Measurements from ENCODE around the gene DUOX2.
A peak's percentile ranks its signal among the peaks of the same experiment; 100 is the strongest.

Gene DUOX2

GRCh38 chr15:45114076-45114750 is at the start of gene DUOX2, which contains the start of gene DUOXA2:
Gene DUOX2, minus strand, starts transcription at chr15:45114172. Its CDS starts 761 bp downstream, at chr15:45113411.
Gene DUOXA2, plus strand, starts transcription at chr15:45114326. Its CDS starts 280 bp downstream, at chr15:45114606.
- no peak for DNase-seq

DNA sequence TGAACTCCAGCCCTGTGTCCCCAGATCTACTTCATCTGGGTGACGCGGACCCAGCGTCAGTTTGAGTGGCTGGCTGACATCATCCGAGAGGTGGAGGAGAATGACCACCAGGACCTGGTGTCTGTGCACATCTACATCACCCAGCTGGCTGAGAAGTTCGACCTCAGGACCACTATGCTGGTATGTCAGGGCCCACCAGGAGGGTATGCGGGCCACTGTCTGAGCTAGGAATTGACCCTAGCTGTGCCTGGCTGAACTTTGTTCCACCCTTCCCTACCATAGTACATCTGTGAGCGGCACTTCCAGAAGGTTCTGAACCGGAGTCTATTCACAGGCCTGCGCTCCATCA is 49.5 kb upstream of the DUOX2 start:
- no peak for DNase-seq

DNA sequence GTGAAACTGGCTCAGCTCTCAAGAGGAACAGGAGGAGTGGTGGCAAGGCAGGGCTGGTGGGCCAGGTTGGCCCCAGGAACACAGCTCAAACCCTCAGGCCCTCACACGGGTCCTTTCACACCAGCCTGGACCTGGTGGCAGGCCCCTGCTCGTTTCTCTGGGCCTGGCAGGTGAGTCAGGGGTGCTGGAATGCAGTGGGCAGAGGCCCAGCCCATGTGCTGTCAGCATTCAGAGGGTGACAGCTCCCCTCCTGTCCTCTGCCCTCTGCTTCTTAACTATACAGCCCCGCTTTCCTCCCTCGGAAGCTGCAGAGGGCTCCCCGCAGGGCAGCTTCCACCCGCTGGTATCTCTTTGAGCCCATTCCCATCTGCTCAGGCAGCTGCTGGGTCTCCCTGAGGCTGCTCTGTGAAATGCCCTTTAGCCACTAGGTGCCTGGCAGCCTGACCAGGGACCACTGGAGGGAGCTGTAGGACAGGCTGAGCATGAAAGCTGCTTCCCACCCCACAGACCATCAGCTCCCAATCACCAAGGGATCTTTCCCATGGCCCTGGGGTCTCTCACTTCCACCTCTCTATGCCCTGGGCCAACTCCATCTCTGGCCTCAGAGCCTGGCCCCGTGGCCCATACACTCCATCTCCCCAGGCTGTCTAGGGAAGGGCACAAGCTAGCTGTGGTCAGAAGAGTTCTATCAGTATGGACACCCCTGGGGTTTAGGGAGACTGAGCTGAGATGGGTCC is 49.0 kb upstream of the DUOX2 start:
- DNase-seq: peak; percentile 80

- DNase-seq: no peak
Observed at GRCh38 chr15:45161666-45162065, 47.7 kb upstream of the DUOX2 start.

DNA sequence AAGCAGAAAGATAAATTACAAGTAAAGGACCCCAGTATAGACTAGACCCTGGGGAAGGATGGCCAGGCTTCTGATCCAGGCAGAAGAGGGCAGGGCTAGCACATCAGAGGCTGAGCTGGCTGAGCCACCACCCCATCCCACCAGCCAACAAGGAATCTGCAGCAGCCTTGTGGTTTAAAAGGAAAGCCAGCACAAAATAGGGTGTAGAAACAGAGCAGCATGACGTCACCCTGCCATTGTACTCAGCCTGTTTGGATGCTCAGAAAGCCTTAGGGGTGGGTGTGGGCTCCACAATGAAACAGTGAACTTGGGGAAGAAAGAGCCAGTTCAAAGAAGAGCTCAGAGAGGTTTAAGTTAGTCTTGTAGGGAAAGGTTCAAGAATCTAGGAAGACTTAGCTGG is 44.0 kb upstream of the DUOX2 start:
- DNase-seq: peak; percentile 9

DNA sequence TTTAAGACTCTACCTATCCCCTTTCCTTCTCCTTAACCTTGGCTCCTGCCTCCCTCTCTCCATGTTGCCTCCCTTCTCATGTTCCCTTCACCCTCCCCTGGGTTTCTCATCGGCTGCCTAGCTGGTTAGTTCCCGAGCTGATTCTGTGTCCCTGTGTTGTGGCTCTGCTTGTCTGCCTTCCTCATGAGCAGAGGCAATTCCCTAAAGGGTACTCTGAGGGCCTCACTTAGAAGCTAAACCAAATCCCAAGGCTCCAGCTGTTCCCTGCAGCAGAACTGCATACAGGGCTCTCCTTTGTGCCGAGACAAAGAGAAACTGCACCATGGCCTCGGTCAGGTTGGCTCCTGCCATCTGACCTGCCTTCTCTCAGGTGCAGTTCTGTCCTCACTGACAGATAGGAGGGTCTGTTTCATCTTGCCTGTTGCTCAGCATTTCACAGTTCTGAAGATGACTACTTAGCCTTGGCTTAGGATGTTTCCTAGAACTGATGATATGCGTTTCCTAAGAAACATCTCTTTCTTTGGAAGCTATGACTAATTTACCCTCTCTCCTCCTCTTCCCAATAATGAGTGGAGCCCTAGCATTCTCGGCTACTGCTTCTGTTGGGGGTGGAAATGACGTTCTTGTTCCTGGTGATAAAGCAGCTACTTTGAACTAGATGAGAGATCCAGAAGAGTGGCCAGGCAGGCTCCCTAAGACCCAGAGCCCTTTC is 42.9 kb upstream of the DUOX2 start:
- no peak for DNase-seq

DNA sequence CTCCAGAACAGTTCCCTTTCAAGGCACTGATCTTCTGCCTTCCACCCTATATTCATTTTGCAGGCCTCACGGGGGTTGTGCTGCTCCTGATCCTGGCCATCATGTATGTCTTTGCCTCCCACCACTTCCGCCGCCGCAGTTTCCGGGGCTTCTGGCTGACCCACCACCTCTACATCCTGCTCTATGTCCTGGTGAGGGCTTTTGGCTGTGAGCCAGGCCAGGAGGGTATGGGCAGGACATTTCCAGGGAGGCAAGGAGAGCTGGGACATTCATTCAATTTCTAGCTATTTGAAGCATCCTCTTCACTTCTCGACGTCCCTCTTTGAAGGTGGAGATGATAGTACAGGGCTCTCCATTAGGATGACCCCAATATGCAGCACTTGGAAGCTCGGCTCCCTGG is 41.8 kb upstream of the DUOX2 start:
- no peak for DNase-seq

DNA sequence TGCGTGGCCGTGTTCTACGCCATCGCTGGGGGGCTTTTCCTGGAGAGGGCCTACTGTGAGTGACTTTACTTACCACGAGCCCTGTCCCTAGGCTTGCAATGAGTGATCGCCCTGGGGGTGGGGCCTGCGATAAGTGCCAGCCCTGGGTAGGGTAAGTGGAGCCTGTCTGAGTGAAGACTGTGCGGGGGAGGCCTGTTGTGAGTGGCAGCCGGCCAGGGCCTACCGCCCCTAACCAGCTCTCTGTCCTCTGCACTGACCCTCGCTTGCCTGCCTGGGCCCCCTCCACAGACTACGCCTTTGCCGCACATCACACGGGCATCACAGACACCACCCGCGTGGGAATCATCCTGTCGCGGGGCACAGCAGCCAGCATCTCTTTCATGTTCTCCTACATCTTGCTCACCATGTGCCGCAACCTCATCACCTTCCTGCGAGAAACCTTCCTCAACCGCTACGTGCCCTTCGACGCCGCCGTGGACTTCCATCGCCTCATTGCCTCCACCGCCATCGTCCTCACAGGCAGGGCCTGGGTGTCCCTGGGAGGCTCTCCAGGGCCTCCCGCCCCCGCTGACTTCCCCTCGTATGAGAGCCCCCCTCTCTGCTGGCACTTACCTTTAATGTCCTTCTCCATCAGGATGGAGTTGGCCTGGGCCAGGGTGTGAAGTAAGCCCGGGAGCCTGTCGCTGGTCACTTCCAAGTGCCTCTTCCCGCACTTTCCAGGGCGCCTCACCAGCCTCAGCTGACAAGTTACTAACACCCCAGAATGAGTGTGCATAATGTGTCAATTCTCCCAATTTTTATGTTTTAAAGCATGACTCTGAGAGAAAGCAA is 38.2 kb upstream of the DUOX2 start:
- DNase-seq: no peak

DNA sequence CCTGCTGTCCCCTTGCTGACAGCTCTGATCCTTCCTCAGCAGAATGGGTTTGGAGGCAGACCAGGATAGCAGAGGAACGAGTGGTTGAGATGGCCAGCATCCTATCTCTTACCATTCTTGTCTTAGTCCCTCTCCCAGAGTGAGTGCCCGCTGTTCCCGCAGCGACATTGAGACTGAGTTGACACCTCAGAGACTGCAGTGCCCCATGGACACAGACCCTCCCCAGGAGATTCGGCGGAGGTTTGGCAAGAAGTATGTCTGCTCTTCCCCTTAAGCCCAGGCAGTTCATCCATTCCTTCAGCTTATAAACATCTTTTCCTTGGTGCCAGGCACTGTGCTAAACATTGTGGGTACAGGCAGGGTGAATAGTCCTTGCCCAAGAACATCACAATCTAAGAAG is 37.0 kb upstream of the DUOX2 start:
- DNase-seq: no peak

DNA sequence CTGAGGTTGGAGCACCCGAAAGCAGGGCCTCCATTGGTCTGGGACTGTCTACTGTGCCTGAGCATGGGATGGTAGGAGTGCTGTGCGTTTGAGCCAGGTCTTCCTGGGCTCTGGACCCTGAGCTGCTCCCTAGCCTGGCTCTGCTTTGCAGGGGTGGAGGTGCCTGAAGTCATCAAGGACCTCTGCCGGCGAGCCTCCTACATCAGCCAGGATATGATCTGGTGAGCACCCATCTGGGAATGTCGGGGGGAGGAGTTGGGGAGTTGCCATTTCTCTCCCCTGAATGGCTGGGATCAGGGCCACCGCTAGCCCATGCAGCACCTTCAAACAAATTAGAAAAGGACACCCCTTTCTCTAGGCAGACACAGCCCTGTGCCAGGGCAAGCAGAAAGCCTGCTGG is 36.5 kb upstream of the DUOX2 start:
- DNase-seq: no peak

DNA sequence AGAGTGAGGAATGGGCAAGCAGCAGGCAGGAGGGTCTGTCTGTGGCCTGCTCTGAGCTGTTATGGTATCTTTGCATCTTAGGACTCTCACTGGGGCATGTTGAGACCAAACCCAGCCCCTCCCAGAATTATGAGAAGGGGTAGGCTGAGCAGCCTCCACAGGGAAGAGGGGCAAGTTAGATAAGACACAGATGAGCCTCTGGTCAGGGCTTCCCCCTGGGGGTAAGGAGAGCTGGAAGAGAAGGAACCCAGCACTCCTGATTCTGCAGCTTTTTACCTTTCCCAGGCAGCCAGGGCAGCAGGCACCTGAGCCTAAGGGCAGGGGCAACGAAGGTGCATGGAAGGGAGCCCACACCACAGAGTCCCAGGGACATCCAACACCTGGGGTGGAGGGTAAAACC is 35.1 kb upstream of the DUOX2 start:
- no peak for DNase-seq

- DNase-seq: no peak
Observed at GRCh38 chr15:45148076-45149059, 34.4 kb upstream of the DUOX2 start.

DNA sequence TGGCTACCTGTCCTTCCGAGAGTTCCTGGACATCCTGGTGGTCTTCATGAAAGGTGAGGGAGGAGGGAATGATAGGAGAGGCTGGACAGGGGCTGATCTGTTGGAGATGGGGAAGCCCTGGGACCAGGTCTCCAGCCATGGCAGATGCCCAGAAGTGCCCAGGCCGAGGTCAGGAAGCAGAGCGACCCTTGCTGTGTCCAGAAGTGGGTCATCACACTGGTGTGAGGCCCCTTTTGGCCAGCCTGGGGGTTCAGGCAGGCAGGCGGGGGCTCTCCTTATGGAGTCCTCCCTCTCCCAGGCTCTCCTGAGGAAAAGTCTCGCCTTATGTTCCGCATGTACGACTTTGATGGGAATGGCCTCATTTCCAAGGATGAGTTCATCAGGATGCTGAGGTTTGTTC is 33.6 kb upstream of the DUOX2 start:
- no peak for DNase-seq

GRCh38 chr15:45146405-45146804 is 32.4 kb upstream of the DUOX2 start:
- DNase-seq: peak; percentile 7

- DNase-seq: no peak
Observed at GRCh38 chr15:45144775-45145174, 30.8 kb upstream of the DUOX2 start.

- no peak for DNase-seq
Observed at GRCh38 chr15:45143946-45144345, 30.0 kb upstream of the DUOX2 start.

DNA sequence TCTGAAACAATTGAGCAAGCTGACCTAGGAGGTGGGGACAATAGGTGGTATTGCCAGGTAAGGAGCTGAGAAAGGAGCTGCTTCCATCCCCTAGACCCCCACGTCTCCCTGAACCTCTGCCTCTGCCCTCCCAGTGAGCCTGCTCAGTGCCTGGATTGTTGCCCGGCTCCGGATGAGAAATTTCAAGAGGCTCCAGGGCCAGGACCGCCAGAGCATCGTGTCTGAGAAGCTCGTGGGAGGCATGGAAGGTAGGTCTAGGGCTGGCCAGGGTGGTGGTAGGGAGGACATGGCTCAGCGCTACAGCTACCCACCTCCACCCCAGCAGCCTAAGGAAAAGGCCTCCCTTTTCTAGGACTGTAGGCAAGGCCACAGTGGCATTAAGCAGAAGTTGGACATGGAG is 29.1 kb upstream of the DUOX2 start:
- DNase-seq: no peak

DNA sequence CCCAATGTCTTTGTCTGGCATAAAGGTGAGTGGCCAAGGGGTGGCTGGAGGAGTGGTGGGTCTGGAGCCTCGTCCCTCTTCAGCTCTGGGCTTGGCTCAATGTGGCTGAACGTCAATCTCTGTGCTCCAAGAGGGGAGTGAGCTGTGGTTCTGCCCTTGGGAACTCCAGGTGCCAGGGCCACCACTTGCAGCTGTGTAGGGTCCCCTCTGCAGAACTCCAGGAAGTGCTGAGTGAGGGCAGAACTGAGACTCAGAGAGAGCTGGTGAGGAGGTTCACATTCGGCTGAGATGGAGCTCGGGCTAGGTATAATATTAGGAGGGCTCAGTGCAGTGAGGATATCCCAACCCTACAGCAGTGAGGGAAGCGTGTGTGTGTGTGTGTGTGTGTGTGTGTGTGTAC is 27.4 kb upstream of the DUOX2 start:
- no peak for DNase-seq

GRCh38 chr15:45140557-45141250 is 26.7 kb upstream of the DUOX2 start:
- DNase-seq: no peak

DNA sequence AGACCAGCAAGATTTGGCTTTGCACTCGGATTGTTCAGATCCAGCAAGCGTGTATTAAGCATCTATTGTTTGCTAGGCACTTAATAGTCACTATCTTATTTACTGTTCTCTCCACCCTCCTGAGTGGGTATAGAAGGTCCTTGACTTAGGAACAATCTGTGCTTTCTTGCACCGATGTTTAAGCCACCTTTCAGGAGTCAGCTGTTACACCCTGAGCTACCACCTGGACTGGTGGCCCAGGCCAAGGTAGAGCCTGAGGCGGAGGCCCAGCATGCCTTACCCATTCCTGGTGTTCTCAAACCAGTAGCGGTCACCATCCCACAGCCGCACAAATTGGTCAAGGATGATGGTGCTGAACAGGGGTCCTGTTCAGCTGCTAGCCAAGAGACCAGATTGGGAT is 25.8 kb upstream of the DUOX2 start:
- no peak for DNase-seq
